Transverse colon (tissue), 4 donors: Measurements from ENCODE around the gene FXYD3.

ENCODE experiments used
- CTCF ChIP-seq, 5 experiments: fragments of 200-600 bp in 3 of 5; fragments of 450-650 bp in 2 of 5; sonication (generic) in 3 of 5; IDR thresholded peaks; 1 replicate in 2 of 5; 2 replicates in 3 of 5; pipeline ENCODE4 v1.5.1; 2016 to 2017; ENCODE audit warnings: antibody characterized with exemption in 5 of 5, inconsistent platforms in 3 of 5, mild to moderate bottlenecking in 2 of 5, moderate library complexity in 1 of 5
- POLR2AphosphoS5 ChIP-seq, 3 donors: sonication (generic); formaldehyde crosslinking; IDR thresholded peaks; one replicate each; pipeline ENCODE4 v1.6.1; 2016; ENCODE audit warnings: antibody characterized with exemption in 3 of 3

DNA sequence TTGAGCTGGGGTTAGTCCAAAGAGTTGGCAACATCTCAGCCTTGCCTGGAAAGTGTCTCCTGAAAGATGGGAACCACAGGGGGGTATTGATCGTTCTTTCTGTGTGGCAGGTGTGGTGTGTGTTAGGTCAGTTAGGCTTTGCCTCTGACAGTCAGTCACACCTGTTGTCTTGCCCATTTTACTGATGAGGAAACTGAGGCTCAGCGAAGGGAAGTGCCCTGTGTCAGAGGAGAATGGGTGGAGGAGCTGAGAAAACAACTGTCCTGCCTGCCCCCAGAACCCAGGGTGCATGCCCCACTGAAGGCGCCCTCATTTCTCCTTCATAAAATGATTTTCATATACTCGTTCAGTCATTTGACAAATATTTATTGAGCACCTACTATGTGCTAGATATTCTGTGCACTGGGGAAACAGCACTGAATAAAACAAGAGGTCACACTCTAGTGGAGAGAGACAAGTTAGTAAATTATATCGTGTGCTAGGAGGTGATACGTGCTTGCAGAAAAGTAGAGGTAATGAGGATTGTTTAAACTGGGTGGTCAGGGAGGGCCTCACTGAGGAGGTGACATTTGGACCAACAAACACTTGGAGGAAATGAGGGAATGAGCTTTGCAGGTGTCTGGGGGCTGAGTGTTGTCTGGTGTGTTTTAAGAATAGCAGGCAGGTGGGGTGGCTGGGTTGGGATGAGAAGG is 40.5 kb downstream of the FXYD3 start:
- no peak for TF ChIP-seq CTCF (IDR thresholded peaks at IDR 0.05)
- TF ChIP-seq POLR2AphosphoS5 (IDR thresholded peaks at IDR 0.05): no peak
